ENCODE results near the gene ASTN2.

The ASTN2 gene

GRCh38 chr9:116419181-116419580 is 995.7 kb downstream of the ASTN2 start:
- H3K27ac ChIP-seq (ENCODE audit: low read depth, low read length), result no peak overlapping the region
- H3K36me3 ChIP-seq (ENCODE audit: insufficient read depth, low read length), result no peaks in the 10 kb centered on the region
- 75% methylated on average over 3 of the region's 3 CpGs for WGBS
- H3K4me1 ChIP-seq (ENCODE audit: insufficient read depth, low read length), result no peaks in the 10 kb centered on the region
- H3K27me3 ChIP-seq (ENCODE audit: insufficient read depth, low read length), result no peaks in the 10 kb centered on the region
- no peaks in the 10 kb centered on the region for H3K9me3 ChIP-seq (ENCODE audit: insufficient read depth, low read depth, low read length)
- no peak overlapping the region for H3K4me3 ChIP-seq (ENCODE audit: low read length)
- no peak overlapping the region for H3K9ac ChIP-seq (ENCODE audit: low read depth, low read length)

GRCh38 chr9:116417464-116417863 is 997.4 kb downstream of the ASTN2 start:
- 92% methylated on average over 2 of the region's 2 CpGs for WGBS
- H3K36me3 ChIP-seq (ENCODE audit: insufficient read depth, low read length), result no peaks in the 10 kb centered on the region
- H3K4me1 ChIP-seq (ENCODE audit: insufficient read depth, low read length), result no peaks in the 10 kb centered on the region
- no peak overlapping the region for H3K9ac ChIP-seq (ENCODE audit: low read depth, low read length)
- H3K27ac ChIP-seq (ENCODE audit: low read depth, low read length), result no peak overlapping the region
- H3K27me3 ChIP-seq (ENCODE audit: insufficient read depth, low read length), result no peaks in the 10 kb centered on the region
- no peaks in the 10 kb centered on the region for H3K9me3 ChIP-seq (ENCODE audit: insufficient read depth, low read depth, low read length)
- H3K4me3 ChIP-seq (ENCODE audit: low read length), result no peak overlapping the region

- 100% methylated on average over 1 of the region's 1 CpG for WGBS
- Histone ChIP-seq H3K9ac (ENCODE audit: low read depth, low read length) (no peak overlapping the region), H3K9me3 (ENCODE audit: insufficient read depth, low read depth, low read length) (no peaks in the 10 kb centered on the region), H3K4me1 (ENCODE audit: insufficient read depth, low read length) (no peaks in the 10 kb centered on the region), H3K27ac (ENCODE audit: low read depth, low read length) (no peak overlapping the region), H3K27me3 (ENCODE audit: insufficient read depth, low read length) (no peaks in the 10 kb centered on the region), H3K4me3 (ENCODE audit: low read length) (no peak overlapping the region), H3K36me3 (ENCODE audit: insufficient read depth, low read length) (no peaks in the 10 kb centered on the region)
Observed at GRCh38 chr9:116416421-116416820, 998.4 kb downstream of the ASTN2 start.

GRCh38 chr9:116414374-116414773 is 1000.5 kb downstream of the ASTN2 start:
- Histone ChIP-seq H3K27me3 (ENCODE audit: insufficient read depth, low read length) (no peaks in the 10 kb centered on the region), H3K9me3 (ENCODE audit: insufficient read depth, low read depth, low read length) (no peaks in the 10 kb centered on the region), H3K4me1 (ENCODE audit: insufficient read depth, low read length) (no peaks in the 10 kb centered on the region), H3K27ac (ENCODE audit: low read depth, low read length) (no peak overlapping the region), H3K9ac (ENCODE audit: low read depth, low read length) (no peak overlapping the region), H3K4me3 (ENCODE audit: low read length) (no peak overlapping the region), H3K36me3 (ENCODE audit: insufficient read depth, low read length) (no peaks in the 10 kb centered on the region)
- WGBS, result 85% methylated on average over 2 of the region's 2 CpGs

- Histone ChIP-seq H3K9ac (ENCODE audit: low read depth, low read length) (no peak overlapping the region), H3K27me3 (ENCODE audit: insufficient read depth, low read length) (no peaks in the 10 kb centered on the region), H3K36me3 (ENCODE audit: insufficient read depth, low read length) (no peaks in the 10 kb centered on the region), H3K4me3 (ENCODE audit: low read length) (no peak overlapping the region), H3K4me1 (ENCODE audit: insufficient read depth, low read length) (no peaks in the 10 kb centered on the region), H3K9me3 (ENCODE audit: insufficient read depth, low read depth, low read length) (no peaks in the 10 kb centered on the region), H3K27ac (ENCODE audit: low read depth, low read length) (no peak overlapping the region)
- 83% methylated on average over 1 of the region's 1 CpG for WGBS
Observed at GRCh38 chr9:116411506-116411905, 1003.4 kb downstream of the ASTN2 start.

- Histone ChIP-seq H3K27me3 (ENCODE audit: insufficient read depth, low read length) (no peaks in the 10 kb centered on the region), H3K4me3 (ENCODE audit: low read length) (no peak overlapping the region), H3K4me1 (ENCODE audit: insufficient read depth, low read length) (no peaks in the 10 kb centered on the region), H3K27ac (ENCODE audit: low read depth, low read length) (no peak overlapping the region), H3K36me3 (ENCODE audit: insufficient read depth, low read length) (no peaks in the 10 kb centered on the region), H3K9ac (ENCODE audit: low read depth, low read length) (no peak overlapping the region), H3K9me3 (ENCODE audit: insufficient read depth, low read depth, low read length) (no peaks in the 10 kb centered on the region)
- WGBS, result 73% methylated on average over 6 of the region's 6 CpGs
Observed at GRCh38 chr9:116409638-116410037, 1005.2 kb downstream of the ASTN2 start.

- WGBS, result 88% methylated on average over 2 of the region's 2 CpGs
- Histone ChIP-seq H3K4me3 (ENCODE audit: low read length) (no peak overlapping the region), H3K9me3 (ENCODE audit: insufficient read depth, low read depth, low read length) (no peaks in the 10 kb centered on the region)
Observed at GRCh38 chr9:116409129-116409528, 1005.7 kb downstream of the ASTN2 start.

GRCh38 chr9:116406469-116406868 is 1008.4 kb downstream of the ASTN2 start:
- H3K27ac ChIP-seq (ENCODE audit: low read depth, low read length), result no peak overlapping the region
- WGBS, result no CpG with 5 or more reads among the region's 2 CpGs
- no peak overlapping the region for H3K9ac ChIP-seq (ENCODE audit: low read depth, low read length)
- no peaks in the 10 kb centered on the region for H3K27me3 ChIP-seq (ENCODE audit: insufficient read depth, low read length)
- H3K4me3 ChIP-seq (ENCODE audit: low read length), result no peak overlapping the region
- no peaks in the 10 kb centered on the region for H3K36me3 ChIP-seq (ENCODE audit: insufficient read depth, low read length)
- H3K4me1 ChIP-seq (ENCODE audit: insufficient read depth, low read length), result no peaks in the 10 kb centered on the region
- no peaks in the 10 kb centered on the region for H3K9me3 ChIP-seq (ENCODE audit: insufficient read depth, low read depth, low read length)

More at GRCh38 chr9:116409129-116409528, 1005.7 kb downstream of the ASTN2 start:
- Histone ChIP-seq H3K27ac (ENCODE audit: low read depth, low read length) (no peak overlapping the region), H3K9ac (ENCODE audit: low read depth, low read length) (no peak overlapping the region), H3K36me3 (ENCODE audit: insufficient read depth, low read length) (no peaks in the 10 kb centered on the region), H3K4me1 (ENCODE audit: insufficient read depth, low read length) (no peaks in the 10 kb centered on the region), H3K27me3 (ENCODE audit: insufficient read depth, low read length) (no peaks in the 10 kb centered on the region)

- H3K9me3 ChIP-seq (ENCODE audit: insufficient read depth, low read depth, low read length), result no peaks in the 10 kb centered on the region
- H3K27me3 ChIP-seq (ENCODE audit: insufficient read depth, low read length), result no peaks in the 10 kb centered on the region
- no peaks in the 10 kb centered on the region for H3K4me1 ChIP-seq (ENCODE audit: insufficient read depth, low read length)
- 100% methylated on average over 1 of the region's 1 CpG for WGBS
- no peaks in the 10 kb centered on the region for H3K36me3 ChIP-seq (ENCODE audit: insufficient read depth, low read length)
- no peak overlapping the region for H3K27ac ChIP-seq (ENCODE audit: low read depth, low read length)
- H3K9ac ChIP-seq (ENCODE audit: low read depth, low read length), result no peak overlapping the region
- H3K4me3 ChIP-seq (ENCODE audit: low read length), result no peak overlapping the region
Observed at GRCh38 chr9:116405321-116405720, 1009.5 kb downstream of the ASTN2 start.

- Histone ChIP-seq H3K9me3 (ENCODE audit: insufficient read depth, low read depth, low read length) (no peaks in the 10 kb centered on the region), H3K4me1 (ENCODE audit: insufficient read depth, low read length) (no peaks in the 10 kb centered on the region), H3K36me3 (ENCODE audit: insufficient read depth, low read length) (no peaks in the 10 kb centered on the region), H3K9ac (ENCODE audit: low read depth, low read length) (no peak overlapping the region), H3K27me3 (ENCODE audit: insufficient read depth, low read length) (no peaks in the 10 kb centered on the region), H3K27ac (ENCODE audit: low read depth, low read length) (no peak overlapping the region), H3K4me3 (ENCODE audit: low read length) (no peak overlapping the region)
- WGBS, result 89% methylated on average over 3 of the region's 3 CpGs
Observed at GRCh38 chr9:116404228-116404627, 1010.6 kb downstream of the ASTN2 start.

GRCh38 chr9:116403171-116403570 is 1011.7 kb downstream of the ASTN2 start:
- Histone ChIP-seq H3K9ac (ENCODE audit: low read depth, low read length) (no peak overlapping the region), H3K4me1 (ENCODE audit: insufficient read depth, low read length) (no peaks in the 10 kb centered on the region), H3K9me3 (ENCODE audit: insufficient read depth, low read depth, low read length) (no peaks in the 10 kb centered on the region), H3K36me3 (ENCODE audit: insufficient read depth, low read length) (no peaks in the 10 kb centered on the region), H3K27me3 (ENCODE audit: insufficient read depth, low read length) (no peaks in the 10 kb centered on the region), H3K27ac (ENCODE audit: low read depth, low read length) (no peak overlapping the region), H3K4me3 (ENCODE audit: low read length) (no peak overlapping the region)

GRCh38 chr9:116395699-116396037 is 1019.2 kb downstream of the ASTN2 start:
- no peak overlapping the region for H3K9ac ChIP-seq (ENCODE audit: low read depth, low read length)
- no peak overlapping the region for H3K4me3 ChIP-seq (ENCODE audit: low read length)
- no peaks in the 10 kb centered on the region for H3K9me3 ChIP-seq (ENCODE audit: insufficient read depth, low read depth, low read length)
- H3K36me3 ChIP-seq (ENCODE audit: insufficient read depth, low read length), result peaks cover 8% of the 10 kb centered on the region; the same call in 1 of the 2 replicates
- no peaks in the 10 kb centered on the region for H3K27me3 ChIP-seq (ENCODE audit: insufficient read depth, low read length)
- 95% methylated on average over 3 of the region's 3 CpGs for WGBS
- H3K4me1 ChIP-seq (ENCODE audit: insufficient read depth, low read length), result no peaks in the 10 kb centered on the region
- no peak overlapping the region for H3K27ac ChIP-seq (ENCODE audit: low read depth, low read length)

Measured in HUES64 (cell line).